IMR-90 (cell line): ENCODE data around the gene LEF1. TPM values are rescaled to one million over a fixed set of nuclear protein-coding genes. Genes with fewer than 3 reads are reported as not detected.

ENCODE experiments used
- ATAC-seq: fragments of 200-7000 bp; cut with Tn5 transposase; 2 replicates; pipeline ENCODE4 v1.9.1; 2020; ENCODE audit warnings: low read depth, mild to moderate bottlenecking, moderate library complexity
- BruUV-seq: library from RNA; stranded (reverse); fragments of 400-500 nt; replicated peaks from 2 replicates; lab custom pipeline; 2021; lab: Mats Ljungman, UMichigan
- CTCF ChIA-PET: fragments of 300-600 bp; formaldehyde crosslinking; extraction: SDS; loops from one replicate; lab custom pipeline; 2021; ENCODE audit warnings: antibody characterized with exemption; lab: Yijun Ruan, JAX
- POLR2A ChIA-PET: fragments of 300-600 bp; sonication (Branson Sonifier 250); formaldehyde crosslinking; loops from one replicate; lab custom pipeline; 2022; ENCODE audit warnings: antibody characterized with exemption; ENCODE audit not compliant: unreplicated experiment; lab: Charles Lee
- DNase-seq: peaks from one replicate; pipeline ENCODE4 v3.0.0; 2013
- H2AFZ ChIP-seq: replicated peaks from 2 replicates; pipeline ENCODE3; 2013; ENCODE audit warnings: low read length, mild to moderate bottlenecking; ENCODE audit not compliant: poor library complexity
- H2AK5ac ChIP-seq: 2 replicates; pipeline ENCODE4 v1.6.1; 2013; ENCODE audit warnings: low read depth, low read length, inconsistent platforms
- H2AK9ac ChIP-seq: replicated peaks from 2 replicates; pipeline ENCODE3; 2013; ENCODE audit warnings: mild to moderate bottlenecking, low read depth, low read length, moderate library complexity; ENCODE audit not compliant: poor library complexity
- H2BK120ac ChIP-seq: 2 replicates; pipeline ENCODE4 v1.6.1; 2013; ENCODE audit warnings: low read depth, low read length, inconsistent platforms
- H2BK15ac ChIP-seq: 3 replicates; pipeline ENCODE4 v1.6.1; 2013; ENCODE audit warnings: low read depth, low read length, inconsistent platforms
- H2BK20ac ChIP-seq: 2 replicates; pipeline ENCODE4 v1.6.1; 2013; ENCODE audit warnings: low read depth, mild to moderate bottlenecking, inconsistent platforms, low read length, moderate library complexity
- H2BK5ac ChIP-seq: 2 replicates; pipeline ENCODE4 v1.6.1; 2013; ENCODE audit warnings: mild to moderate bottlenecking, low read depth, low read length, inconsistent platforms; ENCODE audit not compliant: poor library complexity, severe bottlenecking
- H3K14ac ChIP-seq: replicated peaks from 2 replicates; pipeline ENCODE4 v1.6.1; 2013; ENCODE audit warnings: low read depth, low read length, inconsistent platforms
- H3K18ac ChIP-seq: 2 replicates; pipeline ENCODE4 v1.6.1; 2013; ENCODE audit warnings: low read depth, low read length, control low read depth
- H3K23ac ChIP-seq: 2 replicates; pipeline ENCODE4 v1.6.1; 2013; ENCODE audit warnings: low read depth, low read length, inconsistent platforms
- H3K27ac ChIP-seq: 2 replicates; pipeline ENCODE4 v1.5.1; 2013; ENCODE audit warnings: mild to moderate bottlenecking, control low read depth, low read length; ENCODE audit not compliant: insufficient read depth
- H3K27me3 ChIP-seq: 2 replicates; pipeline ENCODE4 v1.6.1; 2013; ENCODE audit warnings: low read length; ENCODE audit not compliant: control insufficient read depth, insufficient read depth
- H3K36me3 ChIP-seq: 2 replicates; pipeline ENCODE4 v1.6.1; 2013; ENCODE audit warnings: low read length, mixed read lengths; ENCODE audit not compliant: control insufficient read depth, insufficient read depth
- H3K4ac ChIP-seq: 2 replicates; pipeline ENCODE4 v1.6.1; 2013; ENCODE audit warnings: low read depth, low read length, inconsistent platforms
- H3K4me1 ChIP-seq: 2 replicates; pipeline ENCODE4 v1.6.1; 2013; ENCODE audit warnings: low read length, mixed read lengths; ENCODE audit not compliant: control insufficient read depth, insufficient read depth
- H3K4me2 ChIP-seq: 2 replicates; pipeline ENCODE4 v1.6.1; 2013; ENCODE audit warnings: low read depth, mild to moderate bottlenecking, control low read depth, low read length, moderate library complexity
- H3K4me3 ChIP-seq: 2 replicates; pipeline ENCODE4 v1.5.1; 2013; ENCODE audit warnings: low read depth, mild to moderate bottlenecking, control low read depth, low read length, moderate library complexity; ENCODE audit not compliant: insufficient read depth
- H3K56ac ChIP-seq: 2 replicates; pipeline ENCODE4 v1.6.1; 2013; ENCODE audit warnings: low read length, inconsistent platforms; ENCODE audit not compliant: insufficient read depth; ENCODE audit errors: extremely low read depth
- H3K79me1 ChIP-seq, 2 experiments: 2 replicates each; pipeline ENCODE4 v1.6.1; 2013; ENCODE audit warnings: low read length in 2 of 2, inconsistent platforms in 1 of 2, low read depth in 1 of 2
- H3K9ac ChIP-seq: 2 replicates; pipeline ENCODE4 v1.6.1; 2013; ENCODE audit warnings: low read depth, low read length, control low read depth
- H3K9me1 ChIP-seq: 2 replicates; pipeline ENCODE4 v1.6.1; 2013; ENCODE audit warnings: low read length, inconsistent platforms; ENCODE audit not compliant: insufficient read depth
- H3K9me3 ChIP-seq: 2 replicates; pipeline ENCODE4 v1.6.1; 2013; ENCODE audit warnings: low read length; ENCODE audit not compliant: control insufficient read depth, insufficient read depth
- H4K20me1 ChIP-seq: 2 replicates; pipeline ENCODE4 v1.6.1; 2013; ENCODE audit warnings: low read length, inconsistent platforms; ENCODE audit not compliant: insufficient read depth
- H4K5ac ChIP-seq: 2 replicates; pipeline ENCODE4 v1.6.1; 2013; ENCODE audit warnings: mild to moderate bottlenecking, low read depth, low read length, control low read depth
- H4K8ac ChIP-seq, 2 experiments: 2 replicates each; pipeline ENCODE4 v1.6.1; 2013; ENCODE audit warnings: low read depth in 2 of 2, low read length in 2 of 2, control low read depth in 1 of 2, inconsistent platforms in 1 of 2
- H4K91ac ChIP-seq: 2 replicates; pipeline ENCODE4 v1.6.1; 2013; ENCODE audit warnings: low read depth, low read length, inconsistent platforms; ENCODE audit not compliant: insufficient read depth
- BHLHE40 ChIP-seq: fragments of 150-350 bp; IDR thresholded peaks from 2 replicates; pipeline ENCODE4 v1.6.1; 2016; ENCODE audit warnings: mild to moderate bottlenecking, low read depth, low read length
- MAZ ChIP-seq: IDR thresholded peaks from 2 replicates; pipeline ENCODE4 v1.6.1; 2012; ENCODE audit warnings: low read depth, mild to moderate bottlenecking, low read length, improper control_type of control experiment, moderate library complexity, borderline replicate concordance
- RFX5 ChIP-seq: IDR thresholded peaks from 2 replicates; pipeline ENCODE4 v1.8.0; 2012; ENCODE audit warnings: low read depth, mild to moderate bottlenecking, low read length, moderate library complexity
- WGBS, 2 experiments: methylation state at CpG; one replicate each; pipeline versions ENCODE4 v1.1.5 to v1.1.7; 2013; ENCODE audit warnings: missing lambda C conversion rate in 2 of 2; ENCODE audit not compliant: insufficient read length in 1 of 2; ENCODE audit errors: extremely low coverage in 2 of 2; 5-methylcytosine and 5-hydroxymethylcytosine counted together
- dilution Hi-C: fragments of 300-500 bp; cut with HindIII; formaldehyde crosslinking; loops from one replicate; pipeline ENCODE4 v1.14.3; 2018; ENCODE audit warnings: low sequenced_read_pairs; ENCODE audit not compliant: unreplicated experiment
- in situ Hi-C: fragments of 300-500 bp; cut with MboI; formaldehyde crosslinking; loops from 3 replicates; pipeline ENCODE4 v1.14.3; 2019; ENCODE audit warnings: low sequenced_read_pairs, inconsistent platforms, mixed read lengths
- intact Hi-C: fragments of 100-400 bp; cut with micrococcal nuclease; formaldehyde crosslinking; loops from 2 replicates; pipeline ENCODE4 v1.10.0; 2022
- polyA plus RNA-seq, 3 experiments: library from polyadenylated mRNA; depleted of rRNA; stranded (reverse); fragments of >200 nt; gene quantifications; 2 replicates each; pipeline ENCODE4 v1.2.3, GENCODE V29; 2012; ENCODE audit warnings: low replicate concordance in 1 of 3
- total RNA-seq: library from RNA; depleted of rRNA; stranded (reverse); fragments of >200 nt; gene quantifications from 2 replicates; pipeline ENCODE4 v1.2.3, GENCODE V29; 2012
- TF ChIP-seq, protein P1 (sequence below): fragments of 150-350 bp; IDR thresholded peaks from 2 replicates; pipeline ENCODE4 v1.6.1; 2017; ENCODE audit warnings: mild to moderate bottlenecking, antibody characterized with exemption, low read length, low read depth

Gene LEF1
- total and polyA plus RNA-seq, 2 of the 4 experiments (the other 2 are of a cell fraction): 1.7 to 1.8 TPM

- in situ Hi-C loops (no loop called here), intact Hi-C loops (no loop called here), dilution Hi-C loops (no loop called here)
- Histone ChIP-seq H3K4me1 (no peaks in the 10 kb centered on the region), H2BK120ac (no peak overlapping the region), H4K8ac (no peak overlapping the region), H3K4ac (no peak overlapping the region), H2BK15ac (no peak overlapping the region), H3K23ac (no peak overlapping the region), H3K4me3 (no peak overlapping the region), H3K9me1 (no peaks in the 10 kb centered on the region), H3K36me3 (no peaks in the 10 kb centered on the region), H2AK9ac (no peak overlapping the region), H3K9me3 (no peaks in the 10 kb centered on the region), H3K27me3 (peaks cover 5% of the 10 kb centered on the region; the same call in 1 of the 2 replicates), H3K18ac (no peak overlapping the region), H4K5ac (no peak overlapping the region), H3K79me1 (no peaks in the 10 kb centered on the region), H3K56ac (no peak overlapping the region), H2AK5ac (no peak overlapping the region), H3K14ac (no peak overlapping the region), H3K27ac (no peak overlapping the region), H4K20me1 (no peaks in the 10 kb centered on the region), H3K9ac (no peak overlapping the region), H2BK5ac (no peak overlapping the region), H2AFZ (no peak overlapping the region), H3K4me2 (no peak overlapping the region), H2BK20ac (no peak overlapping the region), H4K91ac (no peak overlapping the region)
- POLR2A ChIA-PET: no interaction called here
- CTCF ChIA-PET: no interaction called here
- no TSS peak for BruUV-seq
- DNase-seq (no peak), ATAC-seq (no peak)
- TF ChIP-seq, protein P1, sequence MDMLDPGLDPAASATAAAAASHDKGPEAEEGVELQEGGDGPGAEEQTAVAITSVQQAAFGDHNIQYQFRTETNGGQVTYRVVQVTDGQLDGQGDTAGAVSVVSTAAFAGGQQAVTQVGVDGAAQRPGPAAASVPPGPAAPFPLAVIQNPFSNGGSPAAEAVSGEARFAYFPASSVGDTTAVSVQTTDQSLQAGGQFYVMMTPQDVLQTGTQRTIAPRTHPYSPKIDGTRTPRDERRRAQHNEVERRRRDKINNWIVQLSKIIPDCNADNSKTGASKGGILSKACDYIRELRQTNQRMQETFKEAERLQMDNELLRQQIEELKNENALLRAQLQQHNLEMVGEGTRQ: no peak
- TF ChIP-seq RFX5 (no peak), BHLHE40 (no peak), MAZ (no peak)
- no CpG with 5 or more reads among the region's 2 CpGs for WGBS, 2 experiments
Measured at GRCh38 chr4:108156391-108156790, 12.3 kb downstream of the LEF1 start.
